DND-41 (cell line): ENCODE data around the gene HTRA3.

ENCODE experiments used
- CTCF ChIP-seq: IDR thresholded peaks from 2 replicates; pipeline ENCODE4 v1.5.1; 2012; ENCODE audit warnings: borderline replicate concordance, low read length, moderate library complexity, mild to moderate bottlenecking; ENCODE audit not compliant: poor library complexity, severe bottlenecking; ENCODE audit errors: extremely low read depth
- EZH2 ChIP-seq: IDR thresholded peaks from 3 replicates; pipeline ENCODE4 v1.6.1; 2012; ENCODE audit warnings: borderline replicate concordance, low read depth, mild to moderate bottlenecking, moderate library complexity, low read length, inconsistent platforms; ENCODE audit not compliant: severe bottlenecking

DNA sequence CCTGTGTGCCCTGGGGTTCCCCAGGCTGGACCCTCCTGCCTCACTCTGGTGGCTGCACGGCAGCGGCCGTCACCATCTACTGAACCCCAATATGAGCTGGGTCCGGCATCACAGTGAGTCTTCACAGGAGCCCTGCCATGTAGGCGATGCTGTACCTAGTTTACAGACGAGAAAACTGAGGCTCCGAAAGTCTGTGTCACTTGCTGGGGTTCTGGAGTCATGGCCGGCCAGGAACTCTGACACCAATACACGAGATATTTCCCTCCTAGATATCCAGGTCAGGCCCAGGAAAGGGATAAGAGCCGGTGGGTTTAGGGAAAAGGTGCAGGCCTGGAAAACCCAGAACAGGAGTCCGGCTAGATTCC is 74.4 kb downstream of the HTRA3 start:
- TF ChIP-seq CTCF, result no peak
- no peak for TF ChIP-seq EZH2
